Tibial nerve (tissue), 4 donors: Measurements from ENCODE around the gene SMIM35. TPM values are rescaled to one million over a fixed set of nuclear protein-coding genes. Genes with fewer than 3 reads are reported as not detected.

Experiments
- DNase-seq, 2 donors: peaks; one replicate each; pipeline ENCODE4 v3.0.0-alpha.2; 2019; ENCODE audit warnings: low spot score in 2 of 2
- H3K27ac ChIP-seq, 4 donors: fragments of 200-600 bp; sonication (generic) in 3 of 4; one replicate each; pipeline ENCODE4 v1.5.1; 2017 to 2019; ENCODE audit warnings: mild to moderate bottlenecking in 1 of 4
- H3K27me3 ChIP-seq, 2 donors: fragments of 200-600 bp; sonication (generic) in 1 of 2; one replicate each; pipeline versions ENCODE4 v1.5.1 to v1.6.0; 2017 to 2019
- H3K36me3 ChIP-seq, 3 donors: fragments of 200-600 bp; sonication (generic); one replicate each; pipeline ENCODE4 v1.5.1; 2018 to 2019
- H3K4me1 ChIP-seq, 4 donors: fragments of 200-600 bp; sonication (generic) in 3 of 4; one replicate each; pipeline ENCODE4 v1.5.1; 2017 to 2019
- H3K4me3 ChIP-seq, 4 donors: fragments of 200-600 bp; sonication (generic) in 3 of 4; one replicate each; pipeline ENCODE4 v1.5.1; 2017 to 2019; ENCODE audit warnings: mild to moderate bottlenecking in 1 of 4, moderate library complexity in 1 of 4
- H3K9me3 ChIP-seq, 4 donors: fragments of 200-600 bp; sonication (generic) in 3 of 4; one replicate each; pipeline ENCODE4 v1.5.1; 2017 to 2019
- EP300 ChIP-seq, 2 donors: sonication (generic); formaldehyde crosslinking; IDR thresholded peaks; one replicate each; pipeline ENCODE4 v1.6.1; 2017; ENCODE audit warnings: antibody characterized with exemption in 2 of 2, mild to moderate bottlenecking in 1 of 2
- POLR2A ChIP-seq, 2 donors: fragments of 450-650 bp; IDR thresholded peaks; one replicate each; pipeline ENCODE4 v1.6.1; 2017; ENCODE audit warnings: antibody characterized with exemption in 2 of 2, mild to moderate bottlenecking in 2 of 2, moderate library complexity in 2 of 2
- WGBS, 2 donors: methylation state at CpG; one replicate each; pipeline ENCODE4 v1.1.5; 2018; 5-methylcytosine and 5-hydroxymethylcytosine counted together
- total RNA-seq, 4 donors: library from RNA; depleted of rRNA; stranded (reverse); fragments of >200 nt; gene quantifications; one replicate each; pipeline ENCODE4 v1.1.0, GENCODE V29; 2016
- TF ChIP-seq, protein P1 (sequence below), 5 experiments: fragments of 200-600 bp in 3 of 5; fragments of 450-650 bp in 2 of 5; sonication (generic) in 3 of 5; IDR thresholded peaks; one replicate each; pipeline ENCODE4 v1.5.1; 2016 to 2019; ENCODE audit warnings: antibody characterized with exemption in 5 of 5, mild to moderate bottlenecking in 3 of 5, moderate library complexity in 2 of 5

The SMIM35 gene
- total RNA-seq, 4 donors from 2014 or later: not detected

DNA sequence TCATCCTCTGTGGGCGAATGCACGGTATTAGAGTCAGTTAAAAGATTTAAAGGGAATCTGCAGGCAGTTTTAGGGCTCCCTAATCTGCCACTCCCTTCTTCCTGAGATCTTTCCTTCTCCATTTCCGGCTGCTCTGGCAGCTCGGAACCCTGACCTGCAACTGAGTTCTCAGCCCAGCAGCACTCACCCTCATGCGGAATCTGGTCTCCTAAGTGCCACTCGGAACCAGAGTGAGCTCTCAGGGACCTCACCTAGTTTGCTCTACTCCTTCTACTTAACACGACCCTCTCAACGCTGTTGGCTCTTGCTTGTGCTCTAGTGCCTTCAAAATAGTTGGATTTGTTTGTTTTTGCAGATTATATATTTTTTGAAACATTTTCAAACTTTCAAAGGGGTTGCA is 119.9 kb downstream of the SMIM35 start:
- DNase-seq: no peak
- WGBS, 2 donors: 67 to 71% methylated on average over 8 of the region's 8 CpGs

DNA sequence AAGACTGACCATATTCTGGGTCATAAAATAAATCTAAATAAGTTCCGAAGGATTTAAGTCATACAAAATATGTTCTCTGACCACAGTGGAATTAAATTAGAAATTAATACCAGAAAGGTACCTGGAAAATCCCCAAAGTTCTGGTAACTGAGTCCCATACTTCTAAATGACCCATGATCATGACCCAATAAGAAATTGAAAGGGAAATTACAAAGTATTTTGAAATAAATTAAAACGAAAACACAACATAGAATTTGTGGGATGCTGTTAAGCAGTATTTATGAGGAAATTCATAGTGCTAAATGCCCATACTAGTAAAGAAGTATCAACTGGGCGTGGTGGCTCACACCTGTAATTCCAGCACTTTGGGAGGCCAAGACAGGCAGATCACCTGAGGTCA is 123.9 kb downstream of the SMIM35 start:
- H3K27me3 ChIP-seq: no peaks in the 10 kb centered on the region
- H3K9me3 ChIP-seq: no peaks in the 10 kb centered on the region
- no peak for DNase-seq
- no peaks in the 10 kb centered on the region for H3K36me3 ChIP-seq
- no peaks in the 10 kb centered on the region for H3K4me1 ChIP-seq
- 88 to 94% methylated on average over 3 of the region's 3 CpGs for WGBS, 2 donors
- H3K27ac ChIP-seq: no peak overlapping the region
- TF ChIP-seq EP300 (IDR thresholded peaks at IDR 0.05): no peak
- no peak for TF ChIP-seq POLR2A (IDR thresholded peaks at IDR 0.05)
- no peak overlapping the region for H3K4me3 ChIP-seq

More for the DNA sequence above, 119.9 kb downstream of the SMIM35 start:
- Histone ChIP-seq H3K4me1 (peaks cover 0 to 5% (median 0%) of the 10 kb centered on the region in 4 donors), H3K9me3 (no peaks in the 10 kb centered on the region), H3K27me3 (no peaks in the 10 kb centered on the region), H3K27ac (no peak overlapping the region), H3K36me3 (no peaks in the 10 kb centered on the region), H3K4me3 (no peak overlapping the region)
- TF ChIP-seq EP300 (IDR thresholded peaks at IDR 0.05): no peak
- TF ChIP-seq, protein P1, sequence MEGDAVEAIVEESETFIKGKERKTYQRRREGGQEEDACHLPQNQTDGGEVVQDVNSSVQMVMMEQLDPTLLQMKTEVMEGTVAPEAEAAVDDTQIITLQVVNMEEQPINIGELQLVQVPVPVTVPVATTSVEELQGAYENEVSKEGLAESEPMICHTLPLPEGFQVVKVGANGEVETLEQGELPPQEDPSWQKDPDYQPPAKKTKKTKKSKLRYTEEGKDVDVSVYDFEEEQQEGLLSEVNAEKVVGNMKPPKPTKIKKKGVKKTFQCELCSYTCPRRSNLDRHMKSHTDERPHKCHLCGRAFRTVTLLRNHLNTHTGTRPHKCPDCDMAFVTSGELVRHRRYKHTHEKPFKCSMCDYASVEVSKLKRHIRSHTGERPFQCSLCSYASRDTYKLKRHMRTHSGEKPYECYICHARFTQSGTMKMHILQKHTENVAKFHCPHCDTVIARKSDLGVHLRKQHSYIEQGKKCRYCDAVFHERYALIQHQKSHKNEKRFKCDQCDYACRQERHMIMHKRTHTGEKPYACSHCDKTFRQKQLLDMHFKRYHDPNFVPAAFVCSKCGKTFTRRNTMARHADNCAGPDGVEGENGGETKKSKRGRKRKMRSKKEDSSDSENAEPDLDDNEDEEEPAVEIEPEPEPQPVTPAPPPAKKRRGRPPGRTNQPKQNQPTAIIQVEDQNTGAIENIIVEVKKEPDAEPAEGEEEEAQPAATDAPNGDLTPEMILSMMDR (IDR thresholded peaks at IDR 0.05): no peak
- no peak for TF ChIP-seq POLR2A (IDR thresholded peaks at IDR 0.05)

DNA sequence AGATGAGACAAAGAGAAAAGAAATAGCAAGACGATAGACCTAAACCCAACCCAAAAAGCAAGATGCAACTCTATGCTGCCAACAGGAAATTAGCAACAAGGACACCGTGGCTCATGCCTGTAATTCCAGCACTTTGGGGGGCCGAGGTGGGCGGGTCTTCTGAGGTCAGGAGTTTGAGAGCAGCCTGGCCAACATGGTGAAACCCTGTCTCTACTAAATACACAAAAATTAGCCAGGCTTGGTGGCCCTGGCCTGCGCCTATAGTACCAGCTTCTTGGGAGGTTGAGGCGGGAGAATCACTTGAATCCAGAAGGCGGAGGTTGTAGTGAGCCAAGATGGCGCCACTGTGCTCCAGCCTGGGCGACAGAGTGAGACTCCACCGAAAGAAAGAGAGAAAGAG is 124.9 kb downstream of the SMIM35 start:
- Histone ChIP-seq H3K27me3 (no peaks in the 10 kb centered on the region), H3K4me3 (no peak overlapping the region), H3K27ac (no peak overlapping the region), H3K9me3 (peaks cover 0 to 6% (median 0%) of the 10 kb centered on the region in 4 donors), H3K4me1 (no peaks in the 10 kb centered on the region), H3K36me3 (no peaks in the 10 kb centered on the region)
- 82 to 89% methylated on average over 10 of the region's 10 CpGs for WGBS, 2 donors
- no peak for TF ChIP-seq EP300 (IDR thresholded peaks at IDR 0.05)
- TF ChIP-seq, protein P1 (IDR thresholded peaks at IDR 0.05): no peak
- no peak for TF ChIP-seq POLR2A (IDR thresholded peaks at IDR 0.05)
- no peak for DNase-seq

DNA sequence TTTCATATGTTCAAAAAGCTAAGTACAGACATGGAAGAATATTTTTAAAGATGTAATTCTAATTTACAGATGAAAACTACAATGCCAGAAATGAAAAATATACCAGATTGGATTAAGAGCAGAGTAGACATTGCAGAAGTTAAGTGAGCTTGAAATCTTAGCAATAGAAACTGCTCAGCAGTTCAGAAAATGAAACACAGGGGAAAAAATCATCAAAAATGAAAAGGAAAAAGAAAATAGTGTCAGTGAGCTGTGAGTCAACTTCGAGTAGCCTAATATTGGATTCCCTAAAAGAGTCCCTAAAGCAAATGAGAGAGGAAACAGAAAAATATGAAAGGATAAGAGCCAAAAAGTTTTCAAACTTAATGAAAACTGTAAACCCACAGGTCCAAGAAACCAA is 126.4 kb downstream of the SMIM35 start:
- Histone ChIP-seq H3K4me3 (no peak overlapping the region), H3K27ac (peak overlapping the region in 1 of 4 donors; percentile 24), H3K9me3 (peaks cover 0 to 6% (median 0%) of the 10 kb centered on the region in 4 donors), H3K27me3 (no peaks in the 10 kb centered on the region), H3K4me1 (no peaks in the 10 kb centered on the region), H3K36me3 (no peaks in the 10 kb centered on the region)
- TF ChIP-seq, protein P1 (IDR thresholded peaks at IDR 0.05): no peak
- no peak for TF ChIP-seq EP300 (IDR thresholded peaks at IDR 0.05)
- TF ChIP-seq POLR2A (IDR thresholded peaks at IDR 0.05): no peak
- no peak for DNase-seq
- WGBS, 2 donors: 54 to 73% methylated on average over 1 of the region's 1 CpG

DNA sequence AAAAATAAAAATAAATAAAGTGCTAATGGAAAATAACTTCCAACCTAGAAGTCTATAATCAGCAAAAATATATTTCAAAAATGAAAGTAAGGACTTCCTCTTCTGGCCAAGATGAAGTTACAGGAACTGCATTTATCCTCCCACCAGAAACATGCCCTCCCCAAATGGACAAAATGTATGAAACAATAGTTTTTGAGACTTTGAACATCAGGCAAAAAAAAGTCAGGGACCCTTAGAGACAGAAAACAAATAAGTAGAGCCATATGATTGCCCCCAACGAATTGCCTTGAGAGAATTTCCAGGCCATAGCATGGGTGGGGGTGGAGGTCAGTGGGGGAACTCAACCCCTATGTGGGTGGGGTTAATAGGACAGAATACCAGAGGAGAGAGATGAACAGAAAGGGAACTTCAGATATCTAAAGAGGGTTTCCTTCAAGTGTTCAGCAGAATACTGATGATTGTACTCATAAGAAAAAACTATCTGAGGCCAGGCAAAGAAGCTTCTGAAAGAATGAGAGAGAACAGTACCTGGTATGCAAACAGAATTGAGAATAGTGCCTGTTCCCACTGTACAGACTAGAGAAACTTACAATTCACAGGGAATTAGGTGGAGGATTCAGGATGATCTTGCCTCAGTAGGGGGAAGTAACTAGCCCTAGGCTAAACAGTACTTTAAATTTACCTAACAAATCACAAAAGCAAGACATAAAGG is 127.2 kb downstream of the SMIM35 start:
- no peak overlapping the region for H3K4me3 ChIP-seq
- no peaks in the 10 kb centered on the region for H3K36me3 ChIP-seq
- H3K27me3 ChIP-seq: no peaks in the 10 kb centered on the region
- H3K4me1 ChIP-seq: no peaks in the 10 kb centered on the region
- WGBS, 2 donors: 9 to 40% methylated on average over 1 of the region's 1 CpG
- peaks cover 0 to 6% (median 0%) of the 10 kb centered on the region in 4 donors for H3K9me3 ChIP-seq
- peak overlapping the region in 1 of 4 donors; percentile 16 for H3K27ac ChIP-seq
- DNase-seq: no peak
- TF ChIP-seq, protein P1 (IDR thresholded peaks at IDR 0.05): no peak
- TF ChIP-seq EP300 (IDR thresholded peaks at IDR 0.05) (no peak), POLR2A (IDR thresholded peaks at IDR 0.05) (no peak)
